H9 (cell line): ENCODE results near the gene HIRA. TPM values are rescaled to one million over a fixed set of nuclear protein-coding genes. Genes with fewer than 3 reads are reported as not detected.

ENCODE experiments used
- DNase-seq: peaks from one replicate; pipeline ENCODE4 v3.0.0-alpha.2; 2017
- H2AFZ ChIP-seq: one replicate; pipeline ENCODE4 v1.6.1; 2013; ENCODE audit warnings: mild to moderate bottlenecking, low read length, control low read depth, moderate library complexity
- H2AK5ac ChIP-seq: 2 replicates; pipeline ENCODE4 v1.6.1; 2013; ENCODE audit warnings: low read length, control low read depth, mixed read lengths; ENCODE audit not compliant: insufficient read length
- H2BK120ac ChIP-seq: one replicate; pipeline ENCODE4 v1.6.1; 2013; ENCODE audit warnings: low read depth, mild to moderate bottlenecking, low read length, control low read depth, inconsistent platforms; ENCODE audit not compliant: poor library complexity, severe bottlenecking
- H2BK12ac ChIP-seq: 2 replicates; pipeline ENCODE4 v1.6.1; 2013; ENCODE audit warnings: low read length, control low read depth, mixed read lengths, low read depth; ENCODE audit not compliant: insufficient read length
- H2BK15ac ChIP-seq: 2 replicates; pipeline ENCODE4 v1.6.1; 2013; ENCODE audit warnings: low read depth, low read length, control low read depth
- H2BK20ac ChIP-seq: one replicate; pipeline ENCODE4 v1.6.1; 2013; ENCODE audit warnings: low read depth, mild to moderate bottlenecking, low read length, control low read depth, inconsistent platforms; ENCODE audit not compliant: poor library complexity, severe bottlenecking
- H2BK5ac ChIP-seq: 2 replicates; pipeline ENCODE4 v1.6.1; 2013; ENCODE audit warnings: low read length, control low read depth, mixed read lengths; ENCODE audit not compliant: insufficient read length
- H3K14ac ChIP-seq: 2 replicates; pipeline ENCODE4 v1.6.1; 2013; ENCODE audit warnings: low read length, control low read depth; ENCODE audit not compliant: insufficient read depth
- H3K18ac ChIP-seq: 2 replicates; pipeline ENCODE4 v1.6.1; 2013; ENCODE audit warnings: low read depth, mild to moderate bottlenecking, mixed read lengths, low read length, control low read depth; ENCODE audit not compliant: insufficient read length
- H3K23ac ChIP-seq: 2 replicates; pipeline ENCODE4 v1.6.1; 2013; ENCODE audit warnings: low read length, control low read depth, mixed read lengths, low read depth; ENCODE audit not compliant: insufficient read length
- H3K23me2 ChIP-seq: 2 replicates; pipeline ENCODE4 v1.6.1; 2013; ENCODE audit warnings: low read depth, mild to moderate bottlenecking, mixed read lengths, low read length, control low read depth; ENCODE audit not compliant: insufficient read length, poor library complexity, severe bottlenecking
- H3K27ac ChIP-seq: 2 replicates; pipeline ENCODE4 v1.5.1; 2013; ENCODE audit warnings: low read length, control low read depth, mixed read lengths, low read depth; ENCODE audit not compliant: insufficient read length
- H3K27me3 ChIP-seq: 2 replicates; pipeline ENCODE4 v1.6.1; 2013; ENCODE audit warnings: low read length, control low read depth, inconsistent platforms; ENCODE audit not compliant: insufficient read depth
- H3K4ac ChIP-seq: 2 replicates; pipeline ENCODE4 v1.6.1; 2013; ENCODE audit warnings: low read depth, mild to moderate bottlenecking, control low read depth, inconsistent platforms, low read length, moderate library complexity
- H3K4me1 ChIP-seq: 2 replicates; pipeline ENCODE4 v1.6.1; 2013; ENCODE audit warnings: low read length, control low read depth, inconsistent platforms; ENCODE audit not compliant: insufficient read depth
- H3K4me2 ChIP-seq: 2 replicates; pipeline ENCODE4 v1.6.1; 2013; ENCODE audit warnings: low read length, control low read depth, mixed read lengths; ENCODE audit not compliant: insufficient read length, insufficient read depth
- H3K56ac ChIP-seq: 2 replicates; pipeline ENCODE4 v1.6.1; 2013; ENCODE audit warnings: low read depth, mild to moderate bottlenecking, mixed read lengths, low read length, control low read depth; ENCODE audit not compliant: insufficient read length
- H3K79me1 ChIP-seq: 2 replicates; pipeline ENCODE4 v1.6.1; 2013; ENCODE audit warnings: low read depth, mild to moderate bottlenecking, moderate library complexity, low read length, control low read depth, inconsistent platforms; ENCODE audit not compliant: insufficient read depth, poor library complexity, severe bottlenecking
- H3K79me2 ChIP-seq: 2 replicates; pipeline ENCODE4 v1.6.1; 2013; ENCODE audit warnings: low read length, control low read depth, inconsistent platforms; ENCODE audit not compliant: insufficient read depth
- H3K9ac ChIP-seq: 2 replicates; pipeline ENCODE4 v1.6.1; 2013; ENCODE audit warnings: low read length, control low read depth, mixed read lengths; ENCODE audit not compliant: insufficient read length; ENCODE audit errors: extremely low read depth
- H3K9me3 ChIP-seq: one replicate; pipeline ENCODE4 v1.6.1; 2013; ENCODE audit warnings: low read depth, low read length, inconsistent platforms; ENCODE audit not compliant: control insufficient read depth
- H3T11ph ChIP-seq: one replicate; pipeline ENCODE4 v1.6.1; 2013; ENCODE audit warnings: mild to moderate bottlenecking, low read length, control low read depth, inconsistent platforms
- H4K20me1 ChIP-seq: one replicate; pipeline ENCODE4 v1.6.1; 2013; ENCODE audit not compliant: control insufficient read depth, insufficient read length, insufficient read depth
- H4K5ac ChIP-seq: 2 replicates; pipeline ENCODE4 v1.6.1; 2013; ENCODE audit warnings: low read depth, mild to moderate bottlenecking, mixed read lengths, low read length, control low read depth; ENCODE audit not compliant: insufficient read length
- H4K8ac ChIP-seq: replicated peaks from 2 replicates; pipeline ENCODE4 v1.6.1; 2013; ENCODE audit warnings: low read length, control low read depth, mixed read lengths, low read depth; ENCODE audit not compliant: insufficient read length
- H4K91ac ChIP-seq: 2 replicates; pipeline ENCODE4 v1.6.1; 2013; ENCODE audit warnings: low read depth, mild to moderate bottlenecking, moderate library complexity, mixed read lengths, low read length, control low read depth; ENCODE audit not compliant: insufficient read length
- H3K27ac Mint-ChIP-seq, 3 experiments: 2 replicates in 2 of 3; 3 replicates in 1 of 3; pipeline ENCODE4 v1.8.0; 2020 to 2021; ENCODE audit warnings: mixed read lengths in 3 of 3, mild to moderate bottlenecking in 1 of 3, moderate library complexity in 1 of 3
- H3K27me3 Mint-ChIP-seq: 2 replicates; pipeline ENCODE4 v1.8.0; 2021; ENCODE audit warnings: low read depth, mild to moderate bottlenecking, moderate library complexity, mixed read lengths
- H3K36me3 Mint-ChIP-seq, 3 experiments: 2 replicates in 2 of 3; 3 replicates in 1 of 3; pipeline ENCODE4 v1.8.0; 2020 to 2021; ENCODE audit warnings: low read depth in 3 of 3, mixed read lengths in 3 of 3; ENCODE audit not compliant: insufficient read depth in 1 of 3
- H3K4me1 Mint-ChIP-seq, 2 experiments: 2 replicates each; pipeline ENCODE4 v1.8.0; 2020; ENCODE audit warnings: mixed read lengths in 2 of 2
- H3K4me3 Mint-ChIP-seq, 2 experiments: 2 replicates in 1 of 2; 3 replicates in 1 of 2; pipeline ENCODE4 v1.8.0; 2020 to 2021; ENCODE audit warnings: mild to moderate bottlenecking in 2 of 2, mixed read lengths in 2 of 2, moderate library complexity in 1 of 2
- H3K9me3 Mint-ChIP-seq, 2 experiments: 2 replicates in 1 of 2; 3 replicates in 1 of 2; pipeline ENCODE4 v1.8.0; 2020; ENCODE audit warnings: mild to moderate bottlenecking in 2 of 2, mixed read lengths in 2 of 2, moderate library complexity in 1 of 2
- CTCF ChIP-seq: fragments of 200-600 bp; sonication (generic); conservative IDR thresholded peaks from 3 replicates; pipeline ENCODE4 v1.8.0; 2021; ENCODE audit warnings: antibody characterized with exemption, mild to moderate bottlenecking
- WGBS: extraction: QIAGEN DNeasy Blood & Tissue Kit; methylation state at CpG from one replicate; pipeline ENCODE4 v1.1.7; 2013; ENCODE audit warnings: missing lambda C conversion rate, low lambda C conversion rate, mixed read lengths; ENCODE audit not compliant: insufficient read length; ENCODE audit errors: extremely low coverage; 5-methylcytosine and 5-hydroxymethylcytosine counted together
- total RNA-seq: library from RNA; stranded (reverse); gene quantifications from 2 replicates; pipeline ENCODE4 v1.2.1, GENCODE V29; 2021

The HIRA gene
- total RNA-seq, 1 experiment from 2014 or later = 51.9 TPM

- no peaks in the 10 kb centered on the region for H3K4me1 ChIP-seq
- no peak overlapping the region for H3K27ac ChIP-seq
- no peak overlapping the region for H4K5ac ChIP-seq
- no peaks in the 10 kb centered on the region for H3K27me3 ChIP-seq
- no peak overlapping the region for H2BK5ac ChIP-seq
- no peaks in the 10 kb centered on the region for H3K9me3 ChIP-seq
- no CpG with 5 or more reads among the region's 4 CpGs for WGBS
- H3K4me2 ChIP-seq = no peak overlapping the region
- no peak overlapping the region for H3K23ac ChIP-seq
- H4K20me1 ChIP-seq = no peaks in the 10 kb centered on the region
- no peaks in the 10 kb centered on the region for H3K79me1 ChIP-seq
- H3K36me3 Mint-ChIP-seq = peaks cover 16 to 75% (median 57%) of the 10 kb centered on the region in 3 experiments
- no peaks in the 10 kb centered on the region for H3K79me2 ChIP-seq
- no peak overlapping the region for H2AK5ac ChIP-seq
- no peaks in the 10 kb centered on the region for H3K27me3 Mint-ChIP-seq
- no peaks in the 10 kb centered on the region for H3K23me2 ChIP-seq
- DNase-seq = no peak
- H3T11ph ChIP-seq = no peak overlapping the region
- no peaks in the 10 kb centered on the region for H3K4me1 Mint-ChIP-seq
- H2AFZ ChIP-seq = no peak overlapping the region
- H2BK20ac ChIP-seq = no peak overlapping the region
- H3K27ac Mint-ChIP-seq = no peak overlapping the region; a peak in 2 of 7 replicates
- TF ChIP-seq CTCF = no peak
- H4K91ac ChIP-seq = no peak overlapping the region
- H3K9me3 Mint-ChIP-seq = no peaks in the 10 kb centered on the region
- no peak overlapping the region for H2BK120ac ChIP-seq
- no peak overlapping the region for H4K8ac ChIP-seq
- no peak overlapping the region for H3K4ac ChIP-seq
- no peak overlapping the region for H3K56ac ChIP-seq
- no peak overlapping the region for H3K14ac ChIP-seq
- H2BK15ac ChIP-seq = no peak overlapping the region
- H2BK12ac ChIP-seq = no peak overlapping the region
- no peak overlapping the region for H3K18ac ChIP-seq
- H3K9ac ChIP-seq = no peak overlapping the region
- no peak overlapping the region for H3K4me3 Mint-ChIP-seq
Observed at GRCh38 chr22:19395276-19395675, 36.3 kb downstream of the HIRA start.
